ENCODE results near the gene TP53I13. TPM values are rescaled to one million over a fixed set of nuclear protein-coding genes. Genes with fewer than 3 reads are reported as not detected.

The TP53I13 gene
- total and polyA plus RNA-seq, 2 of the 13 experiments (the other 11 are each of a cell fraction or from before 2014, with no cell fraction given): 16.9 to 25.7 TPM

- no peak; the same call in 1 of the 2 replicates for TF ChIP-seq THAP9 (CRISPR knock-in tag; IDR thresholded peaks at IDR 0.05; ENCODE audit: borderline replicate concordance)
- TF ChIP-seq ATF2 (CRISPR knock-in tag; IDR thresholded peaks at IDR 0.05): no peak
- TF ChIP-seq ZBTB38 (CRISPR knock-in tag; IDR thresholded peaks at IDR 0.05): no peak
- TF ChIP-seq SP4 (CRISPR knock-in tag; IDR thresholded peaks at IDR 0.05): no peak
- no peak for TF ChIP-seq ZKSCAN5 (CRISPR knock-in tag; IDR thresholded peaks at IDR 0.05)
- TF ChIP-seq ZNF850 (CRISPR knock-in tag; conservative IDR thresholded peaks at IDR 0.05): no peak
- 0 out of 2 replicates have a peak, but pooled peaks have one; percentile 30 for TF ChIP-seq ZNF563 (CRISPR knock-in tag; IDR thresholded peaks at IDR 0.05)
- TF ChIP-seq SMARCC2 (IDR thresholded peaks at IDR 0.05): no peak
- TF ChIP-seq ZNF772 (CRISPR knock-in tag; IDR thresholded peaks at IDR 0.05): 0 out of 2 replicates have a peak, but pooled peaks have one; percentile 22
- peak; percentile 27; the same call in 1 of the 2 replicates for TF ChIP-seq RARA (CRISPR knock-in tag; IDR thresholded peaks at IDR 0.05)
- no peak for TF ChIP-seq NRL (CRISPR knock-in tag; IDR thresholded peaks at IDR 0.05; ENCODE audit: borderline replicate concordance)
- TF ChIP-seq ZNF207 (IDR thresholded peaks at IDR 0.05; ENCODE audit: borderline replicate concordance): no peak
- peak; percentile 19; the same call in 1 of the 2 replicates for TF ChIP-seq ISL2 (CRISPR knock-in tag; IDR thresholded peaks at IDR 0.05)
- TF ChIP-seq RFXANK (CRISPR knock-in tag; IDR thresholded peaks at IDR 0.05): no peak
- TF ChIP-seq, protein P1, sequence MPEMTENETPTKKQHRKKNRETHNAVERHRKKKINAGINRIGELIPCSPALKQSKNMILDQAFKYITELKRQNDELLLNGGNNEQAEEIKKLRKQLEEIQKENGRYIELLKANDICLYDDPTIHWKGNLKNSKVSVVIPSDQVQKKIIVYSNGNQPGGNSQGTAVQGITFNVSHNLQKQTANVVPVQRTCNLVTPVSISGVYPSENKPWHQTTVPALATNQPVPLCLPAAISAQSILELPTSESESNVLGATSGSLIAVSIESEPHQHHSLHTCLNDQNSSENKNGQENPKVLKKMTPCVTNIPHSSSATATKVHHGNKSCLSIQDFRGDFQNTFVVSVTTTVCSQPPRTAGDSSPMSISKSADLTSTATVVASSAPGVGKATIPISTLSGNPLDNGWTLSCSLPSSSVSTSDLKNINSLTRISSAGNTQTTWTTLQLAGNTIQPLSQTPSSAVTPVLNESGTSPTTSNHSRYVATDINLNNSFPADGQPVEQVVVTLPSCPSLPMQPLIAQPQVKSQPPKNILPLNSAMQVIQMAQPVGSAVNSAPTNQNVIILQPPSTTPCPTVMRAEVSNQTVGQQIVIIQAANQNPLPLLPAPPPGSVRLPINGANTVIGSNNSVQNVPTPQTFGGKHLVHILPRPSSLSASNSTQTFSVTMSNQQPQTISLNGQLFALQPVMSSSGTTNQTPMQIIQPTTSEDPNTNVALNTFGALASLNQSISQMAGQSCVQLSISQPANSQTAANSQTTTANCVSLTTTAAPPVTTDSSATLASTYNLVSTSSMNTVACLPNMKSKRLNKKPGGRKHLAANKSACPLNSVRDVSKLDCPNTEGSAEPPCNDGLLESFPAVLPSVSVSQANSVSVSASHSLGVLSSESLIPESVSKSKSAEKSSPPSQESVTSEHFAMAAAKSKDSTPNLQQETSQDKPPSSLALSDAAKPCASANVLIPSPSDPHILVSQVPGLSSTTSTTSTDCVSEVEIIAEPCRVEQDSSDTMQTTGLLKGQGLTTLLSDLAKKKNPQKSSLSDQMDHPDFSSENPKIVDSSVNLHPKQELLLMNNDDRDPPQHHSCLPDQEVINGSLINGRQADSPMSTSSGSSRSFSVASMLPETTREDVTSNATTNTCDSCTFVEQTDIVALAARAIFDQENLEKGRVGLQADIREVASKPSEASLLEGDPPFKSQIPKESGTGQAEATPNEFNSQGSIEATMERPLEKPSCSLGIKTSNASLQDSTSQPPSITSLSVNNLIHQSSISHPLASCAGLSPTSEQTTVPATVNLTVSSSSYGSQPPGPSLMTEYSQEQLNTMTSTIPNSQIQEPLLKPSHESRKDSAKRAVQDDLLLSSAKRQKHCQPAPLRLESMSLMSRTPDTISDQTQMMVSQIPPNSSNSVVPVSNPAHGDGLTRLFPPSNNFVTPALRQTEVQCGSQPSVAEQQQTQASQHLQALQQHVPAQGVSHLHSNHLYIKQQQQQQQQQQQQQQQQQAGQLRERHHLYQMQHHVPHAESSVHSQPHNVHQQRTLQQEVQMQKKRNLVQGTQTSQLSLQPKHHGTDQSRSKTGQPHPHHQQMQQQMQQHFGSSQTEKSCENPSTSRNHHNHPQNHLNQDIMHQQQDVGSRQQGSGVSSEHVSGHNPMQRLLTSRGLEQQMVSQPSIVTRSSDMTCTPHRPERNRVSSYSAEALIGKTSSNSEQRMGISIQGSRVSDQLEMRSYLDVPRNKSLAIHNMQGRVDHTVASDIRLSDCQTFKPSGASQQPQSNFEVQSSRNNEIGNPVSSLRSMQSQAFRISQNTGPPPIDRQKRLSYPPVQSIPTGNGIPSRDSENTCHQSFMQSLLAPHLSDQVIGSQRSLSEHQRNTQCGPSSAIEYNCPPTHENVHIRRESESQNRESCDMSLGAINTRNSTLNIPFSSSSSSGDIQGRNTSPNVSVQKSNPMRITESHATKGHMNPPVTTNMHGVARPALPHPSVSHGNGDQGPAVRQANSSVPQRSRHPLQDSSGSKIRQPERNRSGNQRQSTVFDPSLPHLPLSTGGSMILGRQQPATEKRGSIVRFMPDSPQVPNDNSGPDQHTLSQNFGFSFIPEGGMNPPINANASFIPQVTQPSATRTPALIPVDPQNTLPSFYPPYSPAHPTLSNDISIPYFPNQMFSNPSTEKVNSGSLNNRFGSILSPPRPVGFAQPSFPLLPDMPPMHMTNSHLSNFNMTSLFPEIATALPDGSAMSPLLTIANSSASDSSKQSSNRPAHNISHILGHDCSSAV (CRISPR knock-in tag; IDR thresholded peaks at IDR 0.05; ENCODE audit: borderline replicate concordance): no peak
- TF ChIP-seq ZNF292 (CRISPR knock-in tag; IDR thresholded peaks at IDR 0.05; ENCODE audit: borderline replicate concordance, low read depth): no peak
- no peak for TF ChIP-seq CREM (IDR thresholded peaks at IDR 0.05)
- TF ChIP-seq CREM (CRISPR knock-in tag; IDR thresholded peaks at IDR 0.05): no peak
- peak; percentile 54; the same call in 1 of the 2 replicates for TF ChIP-seq MXD4 (CRISPR knock-in tag; IDR thresholded peaks at IDR 0.05)
Observed at GRCh38 chr17:29591146-29591736, 22.7 kb downstream of the TP53I13 start (continued).

All from HepG2 (cell line).